Endothelial cell of umbilical vein (primary cell): ENCODE results near the gene DRD4. TPM values are rescaled to one million over a fixed set of nuclear protein-coding genes. Genes with fewer than 3 reads are reported as not detected.

Experiments used
- BruUV-seq: library from RNA; stranded (reverse); fragments of 400-500 nt; replicated peaks from 2 replicates; lab custom pipeline; 2021; lab: Mats Ljungman, UMichigan
- CTCF ChIA-PET: fragments of 300-600, 350-600 bp; sonication (Branson Sonifier 250); formaldehyde crosslinking; loops from one replicate; lab custom pipeline; 2021; ENCODE audit warnings: antibody characterized with exemption, inconsistent platforms; lab: Charles Lee
- POLR2A ChIA-PET: fragments of 300-600, 350-600 bp; sonication (Branson Sonifier 250); formaldehyde crosslinking; loops from one replicate; lab custom pipeline; 2021; ENCODE audit warnings: antibody characterized with exemption, inconsistent platforms; lab: Charles Lee
- DNase-seq: peaks from one replicate; pipeline ENCODE4 v3.0.0-alpha.2; 2011; ENCODE audit warnings: low read depth, low spot score
- FAIRE-seq: peaks from 2 replicates; lab custom pipeline; 2011; peaks lifted over from hg19 to GRCh38; lab: Jason Lieb, UNC
- H2AFZ ChIP-seq: 2 replicates; pipeline ENCODE4 v1.6.0; 2012; ENCODE audit warnings: low read depth, low read length, control low read depth, inconsistent platforms
- H3K27ac ChIP-seq: 2 replicates; pipeline ENCODE4 v1.5.1; 2011; ENCODE audit warnings: low read depth, mild to moderate bottlenecking, control low read depth, low read length, moderate library complexity; ENCODE audit not compliant: insufficient read depth
- H3K27me3 ChIP-seq, 2 experiments: 2 replicates each; pipeline versions ENCODE4 v1.6.0 to v1.6.1; 2011; ENCODE audit warnings: low read length in 2 of 2, mixed read lengths in 1 of 2; ENCODE audit not compliant: control insufficient read depth in 2 of 2, insufficient read depth in 2 of 2
- H3K36me3 ChIP-seq, 2 experiments: 2 replicates in 1 of 2; 3 replicates in 1 of 2; pipeline ENCODE4 v1.5.1; 2011; ENCODE audit warnings: low read length in 2 of 2, mild to moderate bottlenecking in 1 of 2, moderate library complexity in 1 of 2; ENCODE audit not compliant: control insufficient read depth in 2 of 2, insufficient read depth in 2 of 2; ENCODE audit errors: extremely low read depth in 1 of 2
- H3K4me1 ChIP-seq: 3 replicates; pipeline ENCODE4 v1.5.1; 2011; ENCODE audit warnings: mild to moderate bottlenecking, low read length; ENCODE audit not compliant: control insufficient read depth, insufficient read depth; ENCODE audit errors: extremely low read depth
- H3K4me2 ChIP-seq: 2 replicates; pipeline ENCODE4 v1.6.1; 2011; ENCODE audit warnings: low read length, control low read depth, mixed read lengths; ENCODE audit not compliant: insufficient read depth
- H3K4me3 ChIP-seq, 3 experiments: fragments of 200-600 bp in 1 of 3; sonication (generic), shearing (Covaris generic) in 1 of 3; replicated peaks in 1 of 3; 2 replicates each; pipeline ENCODE4 v1.5.1; 2011 to 2016; ENCODE audit warnings: control low read depth in 3 of 3, low read length in 3 of 3, mild to moderate bottlenecking in 2 of 3, inconsistent platforms in 1 of 3, low read depth in 1 of 3, moderate library complexity in 1 of 3; ENCODE audit not compliant: insufficient read depth in 1 of 3
- H3K79me2 ChIP-seq: 2 replicates; pipeline ENCODE4 v1.6.0; 2012; ENCODE audit warnings: low read length, inconsistent platforms; ENCODE audit not compliant: control insufficient read depth, insufficient read depth
- H3K9ac ChIP-seq: replicated peaks from 2 replicates; pipeline ENCODE3; 2011; ENCODE audit warnings: low read length, control low read depth; ENCODE audit not compliant: insufficient read depth; ENCODE audit errors: extremely low read depth
- H3K9me1 ChIP-seq: replicated peaks from 3 replicates; pipeline ENCODE4 v1.6.0; 2011; ENCODE audit warnings: mild to moderate bottlenecking, low read length; ENCODE audit not compliant: control insufficient read depth, insufficient read depth; ENCODE audit errors: extremely low read depth
- H3K9me3 ChIP-seq: replicated peaks from 2 replicates; pipeline ENCODE4 v1.5.1; 2012; ENCODE audit warnings: low read length, inconsistent platforms; ENCODE audit not compliant: control insufficient read depth, insufficient read depth
- H4K20me1 ChIP-seq: replicated peaks from 2 replicates; pipeline ENCODE3; 2011; ENCODE audit warnings: mild to moderate bottlenecking, low read length; ENCODE audit not compliant: control insufficient read depth, insufficient read depth; ENCODE audit errors: extremely low read depth
- CTCF ChIP-seq, 2 donors: IDR thresholded peaks; 1 replicate in 1 of 2; 2 replicates in 1 of 2; pipeline ENCODE4 v1.5.1; 2011; ENCODE audit warnings: low read length in 2 of 2, mild to moderate bottlenecking in 2 of 2, moderate library complexity in 2 of 2, control low read depth in 1 of 2, inconsistent platforms in 1 of 2, low read depth in 1 of 2; ENCODE audit not compliant: insufficient read depth in 1 of 2; ENCODE audit errors: extremely low read depth in 1 of 2
- EZH2 ChIP-seq: IDR thresholded peaks from 2 replicates; pipeline ENCODE4 v1.6.1; 2012; ENCODE audit warnings: borderline replicate concordance, low read depth, mild to moderate bottlenecking, moderate library complexity, low read length, inconsistent platforms; ENCODE audit not compliant: severe bottlenecking
- MYC ChIP-seq: IDR thresholded peaks from one replicate; pipeline ENCODE4 v1.6.1; 2011; ENCODE audit warnings: mild to moderate bottlenecking, low read depth, low read length
- POLR2AphosphoS5 ChIP-seq: IDR thresholded peaks from 2 replicates; pipeline ENCODE4 v1.6.1; 2012; ENCODE audit warnings: low read depth, mild to moderate bottlenecking, control low read depth, low read length, moderate library complexity; ENCODE audit not compliant: insufficient read depth
- dilution Hi-C: fragments of 300-500 bp; cut with MboI; formaldehyde crosslinking; loops from one replicate; pipeline ENCODE4 v1.15.0; 2019; ENCODE audit warnings: low sequenced_read_pairs; ENCODE audit not compliant: extremely low pct_ligation_motif_present
- intact Hi-C: fragments of 100-400 bp; cut with micrococcal nuclease; formaldehyde crosslinking; loops from one replicate; pipeline ENCODE4 v1.10.0; 2022
- polyA plus RNA-seq, 4 experiments: library from polyadenylated mRNA; depleted of rRNA in 3 of 4; stranded (reverse) in 3 of 4; unstranded in 1 of 4; fragments of >200 nt; gene quantifications; 2 replicates each; pipeline versions ENCODE4 v1.2.1 to v1.2.3, GENCODE V29; 2011 to 2012; ENCODE audit warnings: missing spikeins in 1 of 4
- total RNA-seq: library from RNA; stranded (reverse); gene quantifications from 2 replicates; pipeline ENCODE4 v1.2.3, GENCODE V29; 2021

Gene DRD4
- total and polyA plus RNA-seq, 2 donors (not counting 3 experiments of a cell fraction or from before 2014, with no cell fraction given) = 0.24 TPM; not detected in 1

- CTCF ChIA-PET = interaction anchor here (0.9 to 1.1 kb wide), 3 partner anchors 20 to 67 kb away, joined by 3 read pairs; no protein-coding TSS in a partner anchor
- intact Hi-C loops = no loop called here
These were observed 23.8 kb downstream of the DRD4 start for GRCh38 chr11:660681-661444.

GRCh38 chr11:662689-663274 lies 25.7 kb downstream of the DRD4 start:
- DNase-seq (peak; percentile 54), FAIRE-seq (peak; percentile 93)
- Histone ChIP-seq H3K27ac (no peak overlapping the region), H4K20me1 (no peaks in the 10 kb centered on the region), H3K9me1 (no peaks in the 10 kb centered on the region), H3K36me3 (peaks cover 4 to 26% of the 10 kb centered on the region in 2 experiments), H2AFZ (no peak overlapping the region), H3K9ac (no peak overlapping the region), H3K4me2 (no peak overlapping the region), H3K4me3 (no peak overlapping the region), H3K27me3 (no peaks in the 10 kb centered on the region), H3K4me1 (no peaks in the 10 kb centered on the region), H3K79me2 (no peaks in the 10 kb centered on the region), H3K9me3 (no peaks in the 10 kb centered on the region)
- BruUV-seq = no TSS peak
- TF ChIP-seq MYC (no peak), POLR2AphosphoS5 (no peak), CTCF (IDR thresholded peaks at IDR 0.05; ENCODE audit: extremely low read depth in 1 of 2, insufficient read depth in 1 of 2, low read depth in 1 of 2, low read length in 2 of 2) (peak; percentile 76 to 86), EZH2 (no peak)
- intact Hi-C loops (loop anchor here (1.0 kb wide), 2 partner anchors 61 to 66 kb away; no protein-coding TSS in a partner anchor), dilution Hi-C loops (no loop called here)
- CTCF ChIA-PET = interaction anchor here (0.6 to 1.4 kb wide), 7 partner anchors 11 to 66 kb away, joined by 3 to 10 read pairs (median 3); no protein-coding TSS in a partner anchor
- POLR2A ChIA-PET = no interaction called here

More at GRCh38 chr11:660681-661444, 23.8 kb downstream of the DRD4 start:
- H3K9ac ChIP-seq = no peak overlapping the region
- H3K27me3 ChIP-seq = no peaks in the 10 kb centered on the region
- no peaks in the 10 kb centered on the region for H3K79me2 ChIP-seq
- FAIRE-seq = no peak
- H3K4me3 ChIP-seq = no peak overlapping the region
- H2AFZ ChIP-seq = no peak overlapping the region
- H4K20me1 ChIP-seq = no peaks in the 10 kb centered on the region
- dilution Hi-C loops = no loop called here
- H3K27ac ChIP-seq = no peak overlapping the region
- H3K9me3 ChIP-seq = no peaks in the 10 kb centered on the region
- BruUV-seq = no TSS peak
- POLR2A ChIA-PET = no interaction called here
- H3K9me1 ChIP-seq = no peaks in the 10 kb centered on the region
- TF ChIP-seq POLR2AphosphoS5 = no peak
- H3K36me3 ChIP-seq = peaks cover 2 to 32% of the 10 kb centered on the region in 2 experiments
- H3K4me1 ChIP-seq = no peaks in the 10 kb centered on the region
- no peak for DNase-seq
- no peak overlapping the region for H3K4me2 ChIP-seq
